Measurements from ENCODE around the gene NEK9. TPM values are rescaled to one million over a fixed set of nuclear protein-coding genes. Genes with fewer than 3 reads are reported as not detected.

The NEK9 gene
- total RNA-seq, 1 experiment from 2014 or later, result 40.7 TPM

DNA sequence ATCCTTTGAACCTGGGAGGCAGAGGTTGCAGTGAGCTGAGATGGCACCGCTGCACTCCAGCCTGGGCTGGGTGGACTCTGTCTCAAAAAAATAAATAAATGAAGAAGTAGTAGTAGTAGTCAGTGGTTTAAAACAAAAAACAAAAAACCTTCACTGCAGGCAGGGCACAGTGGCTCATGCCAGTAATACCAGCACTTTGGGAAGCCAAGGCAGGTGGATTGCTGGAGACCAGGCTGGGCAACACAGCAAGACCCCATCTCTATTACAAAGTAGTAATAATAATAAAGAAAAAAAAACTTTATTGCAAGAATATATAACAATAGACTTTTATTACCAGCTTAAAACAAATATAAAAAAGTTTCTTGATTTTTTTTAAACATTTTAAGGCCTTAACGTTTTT, 13.8 kb upstream of the NEK9 start:
- H3K4me1 ChIP-seq (ENCODE audit: control insufficient read depth, insufficient read depth, low read length), result no peaks in the 10 kb centered on the region
- H3K9me3 ChIP-seq (ENCODE audit: control insufficient read depth, insufficient read depth, low read depth, low read length), result no peaks in the 10 kb centered on the region
- ATAC-seq, result no peak
- no peak for DNase-seq (ENCODE audit: low read depth, low spot score)
- no peaks in the 10 kb centered on the region for H3K36me3 ChIP-seq (ENCODE audit: control insufficient read depth, insufficient read depth, low read length)
- ChIA-PET CTCF (interaction anchor here (0.6 kb wide), 1 partner anchor 78 kb away, joined by 3 read pairs; no protein-coding TSS in a partner anchor), POLR2A (no interaction called here)
- no peak overlapping the region for H3K4me3 ChIP-seq (ENCODE audit: low read depth in 2 of 2, low read length in 2 of 2)
- no peaks in the 10 kb centered on the region for H3K27me3 ChIP-seq (ENCODE audit: control insufficient read depth, insufficient read depth, low read length)
- in situ Hi-C loops (cut with HindIII; ENCODE audit: low pct_unique_long_range_greater_than_20kb, low sequenced_read_pairs) (no loop called here), intact Hi-C loops (cut with micrococcal nuclease; ENCODE audit: unreplicated experiment) (no loop called here)
- TF ChIP-seq REST (IDR thresholded peaks at IDR 0.05; ENCODE audit: insufficient read depth in 1 of 2, low read depth in 2 of 2, low read length in 1 of 2) (no peak), TCF7L2 (IDR thresholded peaks at IDR 0.05; ENCODE audit: low read depth, low read length) (no peak), CTCF (IDR thresholded peaks at IDR 0.05) (no peak), SIN3A (IDR thresholded peaks at IDR 0.05; ENCODE audit: borderline replicate concordance, insufficient read depth, low read depth, low read length) (no peak), POLR2AphosphoS5 (IDR thresholded peaks at IDR 0.05; ENCODE audit: low read depth, low read length) (no peak)
- H3K27ac ChIP-seq (ENCODE audit: low read length), result no peak overlapping the region
- no TSS peak for BruUV-seq (replicated peaks)

- no peak for TF ChIP-seq CTCF (IDR thresholded peaks at IDR 0.05)
- TF ChIP-seq POLR2AphosphoS5 (IDR thresholded peaks at IDR 0.05; ENCODE audit: low read depth, low read length), result no peak
- TF ChIP-seq REST (IDR thresholded peaks at IDR 0.05; ENCODE audit: insufficient read depth in 1 of 2, low read depth in 2 of 2, low read length in 1 of 2), result no peak
- no peak for TF ChIP-seq SIN3A (IDR thresholded peaks at IDR 0.05; ENCODE audit: borderline replicate concordance, insufficient read depth, low read depth, low read length)
- no peak for TF ChIP-seq TCF7L2 (IDR thresholded peaks at IDR 0.05; ENCODE audit: low read depth, low read length)
- Histone ChIP-seq H3K4me3 (ENCODE audit: low read depth in 2 of 2, low read length in 2 of 2) (no peak overlapping the region), H3K27me3 (ENCODE audit: control insufficient read depth, insufficient read depth, low read length) (no peaks in the 10 kb centered on the region), H3K27ac (ENCODE audit: low read length) (no peak overlapping the region), H3K36me3 (ENCODE audit: control insufficient read depth, insufficient read depth, low read length) (no peaks in the 10 kb centered on the region; the same call in 1 of the 2 replicates), H3K4me1 (ENCODE audit: control insufficient read depth, insufficient read depth, low read length) (no peaks in the 10 kb centered on the region), H3K9me3 (ENCODE audit: control insufficient read depth, insufficient read depth, low read depth, low read length) (no peaks in the 10 kb centered on the region)
- ChIA-PET CTCF (no interaction called here), POLR2A (interaction anchor here (0.7 to 0.8 kb wide), 2 partner anchors 148 to 155 kb away, joined by 6 to 10 read pairs; no protein-coding TSS in a partner anchor)
- DNase-seq (ENCODE audit: low read depth, low spot score), result no peak
- intact Hi-C loops (cut with micrococcal nuclease; ENCODE audit: unreplicated experiment) (loop anchor here (10.0 kb wide), 1 partner anchor 346 kb away; no protein-coding TSS in a partner anchor), in situ Hi-C loops (cut with HindIII; ENCODE audit: low pct_unique_long_range_greater_than_20kb, low sequenced_read_pairs) (no loop called here)
- BruUV-seq (replicated peaks), result no TSS peak
- ATAC-seq, result no peak
Measured at GRCh38 chr14:75139185-75139584, 12.3 kb upstream of the NEK9 start.
